Calu3 (cell line): Measurements from ENCODE around the gene AHNAK2. TPM values are rescaled to one million over a fixed set of nuclear protein-coding genes. Genes with fewer than 3 reads are reported as not detected.

Experiments
- BruUV-seq: library from RNA; stranded (reverse); fragments of 400-500 nt; replicated peaks from 2 replicates; lab custom pipeline; 2021; lab: Mats Ljungman, UMichigan
- CTCF ChIA-PET: fragments of 300-600 bp; sonication (Branson Sonifier 250); formaldehyde crosslinking; loops from one replicate; lab custom pipeline; 2022; ENCODE audit warnings: antibody characterized with exemption; lab: Charles Lee
- DNase-seq: peaks from one replicate; pipeline ENCODE4 v3.0.0; 2022
- H3K27ac Mint-ChIP-seq: one replicate; pipeline ENCODE4 v1.8.0; 2022; ENCODE audit warnings: mixed read lengths; ENCODE audit not compliant: unreplicated experiment
- H3K27me3 Mint-ChIP-seq: one replicate; pipeline ENCODE4 v1.8.0; 2022; ENCODE audit warnings: mixed read lengths; ENCODE audit not compliant: unreplicated experiment
- H3K36me3 Mint-ChIP-seq: one replicate; pipeline ENCODE4 v1.8.0; 2022; ENCODE audit warnings: mild to moderate bottlenecking, moderate library complexity, mixed read lengths; ENCODE audit not compliant: insufficient read depth, unreplicated experiment
- H3K4me1 Mint-ChIP-seq: one replicate; pipeline ENCODE4 v1.8.0; 2022; ENCODE audit warnings: mild to moderate bottlenecking, low read depth, mixed read lengths; ENCODE audit not compliant: unreplicated experiment
- H3K4me3 Mint-ChIP-seq: one replicate; pipeline ENCODE4 v1.8.0; 2022; ENCODE audit warnings: mild to moderate bottlenecking, low read depth, moderate library complexity, mixed read lengths; ENCODE audit not compliant: unreplicated experiment
- H3K9me3 Mint-ChIP-seq: one replicate; pipeline ENCODE4 v1.8.0; 2022; ENCODE audit warnings: low read depth, mixed read lengths; ENCODE audit not compliant: unreplicated experiment
- intact Hi-C: fragments of 100-400 bp; cut with micrococcal nuclease; formaldehyde crosslinking; loops from one replicate; pipeline ENCODE4 v1.10.0; 2022; ENCODE audit not compliant: unreplicated experiment
- total RNA-seq: library from RNA; stranded (reverse); gene quantifications from 2 replicates; pipeline ENCODE4 v1.2.3, GENCODE V29; 2022
- TF ChIP-seq, protein P1 (sequence below): fragments of 200-600 bp; IDR thresholded peaks from one replicate; pipeline ENCODE4 v1.8.0; 2022; ENCODE audit warnings: antibody characterized with exemption; ENCODE audit not compliant: unreplicated experiment

The AHNAK2 gene
- total RNA-seq, 1 experiment from 2014 or later, result 42.0 TPM

DNA sequence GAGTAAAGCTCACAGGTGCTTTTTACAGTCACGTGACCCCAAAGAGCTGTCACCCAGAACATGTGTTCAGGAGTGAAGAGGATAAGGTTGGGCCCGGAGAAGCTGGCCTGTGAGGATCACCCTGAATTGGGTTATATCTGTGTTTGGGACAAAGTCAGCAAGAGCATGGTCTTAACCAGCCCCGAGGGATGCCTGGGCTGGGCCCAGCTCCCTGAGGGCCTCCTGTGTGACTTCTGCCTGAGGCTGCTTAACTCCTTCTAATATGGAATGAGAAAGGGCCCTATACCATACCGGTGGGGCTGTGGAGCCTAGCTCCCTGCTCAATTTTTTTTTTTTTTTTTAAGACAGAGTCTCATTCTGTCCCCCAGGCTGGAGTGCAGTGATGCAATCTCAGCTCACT is 40.2 kb upstream of the AHNAK2 start:
- CTCF ChIA-PET, result interaction anchor here (0.5 to 1.3 kb wide), 3 partner anchors 13 to 154 kb away, joined by 4 to 8 read pairs (median 6); no protein-coding TSS in a partner anchor
- Mint-ChIP-seq H3K4me3 (peak overlapping the region; percentile 96), H3K27me3 (no peaks in the 10 kb centered on the region), H3K4me1 (peaks cover 56% of the 10 kb centered on the region), H3K9me3 (no peaks in the 10 kb centered on the region), H3K27ac (no peak overlapping the region), H3K36me3 (peaks cover 70% of the 10 kb centered on the region)
- TF ChIP-seq, protein P1, sequence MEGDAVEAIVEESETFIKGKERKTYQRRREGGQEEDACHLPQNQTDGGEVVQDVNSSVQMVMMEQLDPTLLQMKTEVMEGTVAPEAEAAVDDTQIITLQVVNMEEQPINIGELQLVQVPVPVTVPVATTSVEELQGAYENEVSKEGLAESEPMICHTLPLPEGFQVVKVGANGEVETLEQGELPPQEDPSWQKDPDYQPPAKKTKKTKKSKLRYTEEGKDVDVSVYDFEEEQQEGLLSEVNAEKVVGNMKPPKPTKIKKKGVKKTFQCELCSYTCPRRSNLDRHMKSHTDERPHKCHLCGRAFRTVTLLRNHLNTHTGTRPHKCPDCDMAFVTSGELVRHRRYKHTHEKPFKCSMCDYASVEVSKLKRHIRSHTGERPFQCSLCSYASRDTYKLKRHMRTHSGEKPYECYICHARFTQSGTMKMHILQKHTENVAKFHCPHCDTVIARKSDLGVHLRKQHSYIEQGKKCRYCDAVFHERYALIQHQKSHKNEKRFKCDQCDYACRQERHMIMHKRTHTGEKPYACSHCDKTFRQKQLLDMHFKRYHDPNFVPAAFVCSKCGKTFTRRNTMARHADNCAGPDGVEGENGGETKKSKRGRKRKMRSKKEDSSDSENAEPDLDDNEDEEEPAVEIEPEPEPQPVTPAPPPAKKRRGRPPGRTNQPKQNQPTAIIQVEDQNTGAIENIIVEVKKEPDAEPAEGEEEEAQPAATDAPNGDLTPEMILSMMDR, result no peak
- intact Hi-C loops, result loop anchor here (10.0 kb wide), 1 partner anchor 66 kb away; no protein-coding TSS in a partner anchor
- no peak for DNase-seq
- no TSS peak for BruUV-seq

DNA sequence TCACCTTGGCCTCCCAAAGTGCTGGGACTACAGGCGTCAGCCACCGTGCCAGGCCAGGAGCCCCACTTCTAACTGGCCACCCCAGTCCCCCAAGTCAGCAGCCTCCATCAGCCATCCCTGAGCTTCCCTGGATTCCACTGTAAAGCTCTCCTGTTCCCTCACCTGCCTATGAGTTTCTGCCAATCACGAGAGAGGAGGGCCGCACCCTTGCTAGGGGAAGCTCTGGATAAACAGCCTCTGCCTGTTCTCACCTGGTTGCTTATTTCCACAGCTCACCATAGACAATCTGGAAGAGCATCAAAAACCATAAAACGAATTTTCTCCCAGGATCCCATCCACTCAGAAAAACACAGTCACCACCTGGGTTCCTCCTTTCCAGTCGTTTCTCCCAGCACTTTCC is 37.7 kb upstream of the AHNAK2 start:
- BruUV-seq, result no TSS peak
- Mint-ChIP-seq H3K36me3 (peaks cover 55% of the 10 kb centered on the region), H3K9me3 (no peaks in the 10 kb centered on the region), H3K4me3 (peak overlapping the region; percentile 96), H3K4me1 (peaks cover 43% of the 10 kb centered on the region), H3K27me3 (no peaks in the 10 kb centered on the region), H3K27ac (peak overlapping the region; percentile 45)
- TF ChIP-seq, protein P1, result no peak
- intact Hi-C loops, result loop anchor here (10.0 kb wide), 1 partner anchor 69 kb away; no protein-coding TSS in a partner anchor
- DNase-seq, result no peak
- CTCF ChIA-PET, result interaction anchor here (0.5 kb wide), 1 partner anchor 111 kb away, joined by 7 read pairs; no protein-coding TSS in a partner anchor

DNA sequence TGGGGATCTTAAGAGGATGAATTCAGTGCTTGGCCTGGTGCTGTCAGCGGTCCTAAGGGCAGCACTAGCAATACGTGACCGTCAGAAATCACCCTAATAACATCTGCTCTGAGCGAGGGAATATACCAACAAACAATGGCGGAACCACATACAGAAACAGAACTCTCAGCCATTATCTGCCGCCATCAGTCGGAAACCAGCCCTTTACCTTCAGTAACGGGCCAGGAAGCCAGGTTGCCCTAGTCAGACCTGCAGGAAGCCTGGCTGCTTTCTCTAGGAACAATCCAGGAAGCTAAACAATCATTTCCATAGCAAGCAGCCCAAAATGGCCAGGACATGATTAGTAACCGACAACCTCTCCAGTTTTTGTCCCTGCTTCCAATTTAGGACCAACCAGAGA is 37.1 kb upstream of the AHNAK2 start:
- H3K4me3 Mint-ChIP-seq, result peak overlapping the region; percentile 43
- peaks cover 54% of the 10 kb centered on the region for H3K36me3 Mint-ChIP-seq
- TF ChIP-seq, protein P1, result no peak
- no peaks in the 10 kb centered on the region for H3K9me3 Mint-ChIP-seq
- H3K27ac Mint-ChIP-seq, result no peak overlapping the region
- no TSS peak for BruUV-seq
- peaks cover 43% of the 10 kb centered on the region for H3K4me1 Mint-ChIP-seq
- intact Hi-C loops, result loop anchor here (10.0 kb wide), 1 partner anchor 70 kb away; no protein-coding TSS in a partner anchor
- no peaks in the 10 kb centered on the region for H3K27me3 Mint-ChIP-seq
- DNase-seq, result no peak
- CTCF ChIA-PET, result no interaction called here

DNA sequence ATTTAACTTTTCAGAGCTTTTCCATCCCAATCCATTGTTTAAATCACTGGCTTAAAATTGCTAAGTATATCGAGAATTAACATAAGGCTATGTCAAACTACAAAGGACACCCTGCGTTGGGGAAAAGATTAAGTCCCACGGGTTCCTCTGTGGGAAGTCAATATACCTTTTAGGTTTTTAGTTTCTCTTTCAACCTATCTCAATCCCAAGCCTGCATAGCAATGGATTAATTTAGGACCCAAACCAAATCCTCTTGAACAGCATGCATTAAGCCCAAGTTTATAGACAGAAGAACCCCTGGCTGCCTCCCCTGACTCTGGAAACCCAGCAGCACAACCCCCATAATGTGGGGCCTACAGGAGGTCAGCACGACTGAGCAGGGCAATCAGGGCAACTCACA is 36.5 kb upstream of the AHNAK2 start:
- intact Hi-C loops, result loop anchor here (10.0 kb wide), 1 partner anchor 70 kb away; no protein-coding TSS in a partner anchor
- no TSS peak for BruUV-seq
- Mint-ChIP-seq H3K9me3 (no peaks in the 10 kb centered on the region), H3K36me3 (peaks cover 54% of the 10 kb centered on the region), H3K4me3 (peak overlapping the region; percentile 43), H3K4me1 (peaks cover 43% of the 10 kb centered on the region), H3K27me3 (no peaks in the 10 kb centered on the region), H3K27ac (no peak overlapping the region)
- CTCF ChIA-PET, result interaction anchor here (0.6 kb wide), 1 partner anchor 21 kb away, joined by 3 read pairs; no protein-coding TSS in a partner anchor
- DNase-seq, result no peak
- TF ChIP-seq, protein P1, result no peak
